ENCODE data around the gene UBR1.
"Not testable (repeated sequence)": the region's sequence is repeated elsewhere in the genome, so short reads cannot be mapped to it uniquely, and the experiment has no call there.

The UBR1 gene

GRCh38 chr15:42914728-42915497 lies 190.9 kb downstream of the UBR1 start:
- ChIA-PET POLR2A (no interaction called here), CTCF (interaction anchor here (1.1 to 1.6 kb wide), 4 partner anchors 9 to 220 kb away, joined by 3 to 10 read pairs (median 4); no protein-coding TSS in a partner anchor)
- no peak for DNase-seq (ENCODE audit: extremely low spot score)
- no peak for TF ChIP-seq CTCF (IDR thresholded peaks at IDR 0.05; ENCODE audit: control extremely low read depth, extremely low read depth, low read depth, missing control alignments)

- ChIA-PET CTCF (interaction anchor here (1.2 to 1.3 kb wide), 2 partner anchors 10 to 15 kb away, joined by 3 to 4 read pairs; no protein-coding TSS in a partner anchor), POLR2A (interaction anchor here (0.7 kb wide), 1 partner anchor 272 kb away, joined by 3 read pairs; no protein-coding TSS in a partner anchor)
- DNase-seq (ENCODE audit: extremely low spot score): no peak
- no peak for TF ChIP-seq CTCF (IDR thresholded peaks at IDR 0.05; ENCODE audit: control extremely low read depth, extremely low read depth, low read depth, missing control alignments)
Measured at GRCh38 chr15:42911058-42911592, 194.7 kb downstream of the UBR1 start.

- POLR2A ChIA-PET: no interaction called here
- DNase-seq (ENCODE audit: extremely low spot score): no peak
- CTCF ChIA-PET: interaction anchor here (0.7 to 1.6 kb wide), 4 partner anchors 17 to 73 kb away, joined by 3 to 4 read pairs (median 3); no protein-coding TSS in a partner anchor
- no peak for TF ChIP-seq CTCF (IDR thresholded peaks at IDR 0.05; ENCODE audit: control extremely low read depth, extremely low read depth, low read depth, missing control alignments)
Measured at GRCh38 chr15:42908538-42908937, 197.3 kb downstream of the UBR1 start.

- no peak for TF ChIP-seq CTCF (IDR thresholded peaks at IDR 0.05; ENCODE audit: control extremely low read depth, extremely low read depth, low read depth, missing control alignments)
- ChIA-PET POLR2A (interaction anchor here (0.5 kb wide), 1 partner anchor 1706 kb away, joined by 3 read pairs; no protein-coding TSS in a partner anchor), CTCF (interaction anchor here (1.0 to 1.8 kb wide), 3 partner anchors 8 to 14 kb away, joined by 3 to 5 read pairs (median 5); no protein-coding TSS in a partner anchor)
- no peak for DNase-seq (ENCODE audit: extremely low spot score)
Measured at GRCh38 chr15:42903388-42904324, 202.2 kb downstream of the UBR1 start.

- CTCF ChIA-PET; POLR2A ChIA-PET; DNase-seq (ENCODE audit: extremely low spot score): not testable (repeated sequence)
Measured at GRCh38 chr15:42893911-42894310, 211.9 kb downstream of the UBR1 start.
